Measurements from ENCODE around the gene ZNF677. TPM values are rescaled to one million over a fixed set of nuclear protein-coding genes. Genes with fewer than 3 reads are reported as not detected.
"Not testable (repeated sequence)": the region's sequence is repeated elsewhere in the genome, so short reads cannot be mapped to it uniquely, and the experiment has no call there.

Gene ZNF677
- total and polyA plus RNA-seq, 9 of the 15 experiments (the other 6 are each of a cell fraction or from before 2014, with no cell fraction given): 1.5 to 2.3 (median 1.8) TPM

GRCh38 chr19:53212703-53213320 lies 41.9 kb downstream of the ZNF677 start:
- in situ Hi-C loops (cut with MboI) (no loop called here), intact Hi-C loops (cut with micrococcal nuclease) (no loop called here)
- WGBS (ENCODE audit: insufficient coverage, low coverage, missing lambda C conversion rate): 0% methylated on average over 2 of the region's 2 CpGs
- ChIA-PET POLR2A (no interaction called here), CTCF (ENCODE audit: low intra/inter-chr PET ratio) (no interaction called here)
- no peak for TF ChIP-seq ZNF512 (tag; IDR thresholded peaks at IDR 0.05)
- no peak for TF ChIP-seq RBBP5 (IDR thresholded peaks at IDR 0.05; ENCODE audit: borderline replicate concordance, insufficient read depth, low read length, poor library complexity, severe bottlenecking)
- no peak for TF ChIP-seq TAL1 (IDR thresholded peaks at IDR 0.05)
- 0 out of 2 replicates have a peak, but pooled peaks have one; percentile 24 for TF ChIP-seq TRIM28 (IDR thresholded peaks at IDR 0.05)
- TF ChIP-seq SMC3 (conservative IDR thresholded peaks at IDR 0.05; ENCODE audit: insufficient read depth, low read depth, low read length): no peak
- peak; percentile 90 for TF ChIP-seq ZNF274 (IDR thresholded peaks at IDR 0.05; ENCODE audit: borderline replicate concordance, low read depth, low read length)
- no peaks in the 10 kb centered on the region for H3K9me1 ChIP-seq (ENCODE audit: control insufficient read depth, insufficient read depth, low read length)
- no peak overlapping the region for H2AFZ ChIP-seq (ENCODE audit: low read depth, low read length)
- no peak for ATAC-seq
- H3K9ac ChIP-seq (ENCODE audit: insufficient read depth in 1 of 2, low read depth in 2 of 2, low read length in 2 of 2): no peak overlapping the region
- FAIRE-seq: no peak
- no TSS peak for BruUV-seq (replicated peaks)
- H3K4me1 ChIP-seq (replicated peaks in 1 of 2; ENCODE audit: control insufficient read depth in 2 of 2, insufficient read depth in 2 of 2, low read length in 2 of 2): no peaks in the 10 kb centered on the region
- no peaks in the 10 kb centered on the region for H3K27me3 ChIP-seq (ENCODE audit: control insufficient read depth in 2 of 2, insufficient read depth in 2 of 2, low read length in 2 of 2)
- DNase-seq (ENCODE audit: extremely low read depth in 1 of 4, low spot score in 3 of 4): no peak
- H3K36me3 ChIP-seq (ENCODE audit: control insufficient read depth, insufficient read depth, low read length): no peaks in the 10 kb centered on the region
- no peak overlapping the region for H3K4me3 ChIP-seq
- no peak overlapping the region for H3K4me2 ChIP-seq (ENCODE audit: insufficient read depth, low read length)
- no peak overlapping the region for H3K27ac ChIP-seq (ENCODE audit: extremely low read depth, low read depth, low read length)
- H4K20me1 ChIP-seq (replicated peaks; ENCODE audit: control insufficient read depth, insufficient read depth, low read length): no peaks in the 10 kb centered on the region
- peaks cover 6% of the 10 kb centered on the region for H3K9me3 ChIP-seq (replicated peaks; ENCODE audit: control insufficient read depth, insufficient read depth, low read depth, low read length)
- H3K79me2 ChIP-seq (ENCODE audit: control insufficient read depth, insufficient read depth, low read length): no peaks in the 10 kb centered on the region

- ATAC-seq; intact Hi-C loops (cut with micrococcal nuclease); BruUV-seq (replicated peaks); H3K9ac ChIP-seq (ENCODE audit: insufficient read depth in 1 of 2, low read depth in 2 of 2, low read length in 2 of 2); H3K79me2 ChIP-seq (ENCODE audit: control insufficient read depth, insufficient read depth, low read length); H3K27ac ChIP-seq (ENCODE audit: extremely low read depth, low read depth, low read length); DNase-seq (ENCODE audit: extremely low read depth in 1 of 4, low spot score in 3 of 4); H3K4me3 ChIP-seq; H3K9me3 ChIP-seq (replicated peaks; ENCODE audit: control insufficient read depth, insufficient read depth, low read depth, low read length); H3K4me1 ChIP-seq (replicated peaks in 1 of 2; ENCODE audit: control insufficient read depth in 2 of 2, insufficient read depth in 2 of 2, low read length in 2 of 2); H3K4me2 ChIP-seq (ENCODE audit: insufficient read depth, low read length); FAIRE-seq; CTCF ChIA-PET (ENCODE audit: low intra/inter-chr PET ratio); H2AFZ ChIP-seq (ENCODE audit: low read depth, low read length); H3K9me1 ChIP-seq (ENCODE audit: control insufficient read depth, insufficient read depth, low read length); in situ Hi-C loops (cut with MboI); H3K36me3 ChIP-seq (ENCODE audit: control insufficient read depth, insufficient read depth, low read length); H3K27me3 ChIP-seq (ENCODE audit: control insufficient read depth in 2 of 2, insufficient read depth in 2 of 2, low read length in 2 of 2); H4K20me1 ChIP-seq (replicated peaks; ENCODE audit: control insufficient read depth, insufficient read depth, low read length): not testable (repeated sequence)
- WGBS (ENCODE audit: insufficient coverage, low coverage, missing lambda C conversion rate): 6% methylated on average over 3 of the region's 3 CpGs
- POLR2A ChIA-PET: interaction anchor here (1.3 kb wide), 1 partner anchor 50 kb away, joined by 3 read pairs; no protein-coding TSS in a partner anchor
Observed at GRCh38 chr19:53211554-53211953, 43.1 kb downstream of the ZNF677 start.
